GM12891 (cell line): ENCODE data around the gene NANS.

Experiments
- POLR2A ChIP-seq: IDR thresholded peaks from 2 replicates; pipeline ENCODE4 v1.6.1; 2011; ENCODE audit warnings: low read depth, low read length, control low read depth
- POLR2AphosphoS5 ChIP-seq: IDR thresholded peaks from 2 replicates; pipeline ENCODE4 v1.6.1; 2011; ENCODE audit warnings: low read depth, low read length, control low read depth

GRCh38 chr9:98034593-98035546 lies 21.7 kb upstream of the NANS start:
- TF ChIP-seq POLR2AphosphoS5: no peak
- no peak for TF ChIP-seq POLR2A
